PC-3 (cell line): ENCODE measurements around the gene EPHA2. TPM values are rescaled to one million over a fixed set of nuclear protein-coding genes. Genes with fewer than 3 reads are reported as not detected.

ENCODE experiments used
- ATAC-seq: fragments of 200-7000 bp; cut with Tn5 transposase; 2 replicates; pipeline ENCODE4 v1.9.1; 2020; ENCODE audit warnings: mild to moderate bottlenecking, moderate library complexity
- BruUV-seq: library from RNA; stranded (reverse); fragments of 400-500 nt; replicated peaks from 2 replicates; lab custom pipeline; 2021; lab: Mats Ljungman, UMichigan
- CTCF ChIA-PET: fragments of 300-600 bp; sonication (Branson Sonifier 250); formaldehyde crosslinking; loops from one replicate; lab custom pipeline; 2022; ENCODE audit warnings: antibody characterized with exemption; lab: Charles Lee
- POLR2A ChIA-PET: fragments of 300-600 bp; sonication (Branson Sonifier 250); formaldehyde crosslinking; loops from one replicate; lab custom pipeline; 2022; ENCODE audit warnings: antibody characterized with exemption; ENCODE audit not compliant: unreplicated experiment; lab: Charles Lee
- DNase-seq: peaks from one replicate; pipeline ENCODE4 v3.0.0-alpha.2; 2015
- H2AFZ ChIP-seq: fragments of 300-600 bp; sonication (generic); 2 replicates; pipeline ENCODE4 v1.6.0; 2016; ENCODE audit warnings: antibody characterized with exemption, low read length
- H3F3A ChIP-seq: fragments of 300-600 bp; sonication (generic); one replicate; pipeline ENCODE4 v1.6.0; 2017; ENCODE audit warnings: antibody characterized with exemption, low read length, control low read depth, mild to moderate bottlenecking; ENCODE audit not compliant: unreplicated experiment
- H3K27ac ChIP-seq: fragments of 300-600 bp; sonication (generic); 2 replicates; pipeline ENCODE4 v1.5.1; 2016; ENCODE audit warnings: mild to moderate bottlenecking, low read length
- H3K27me3 ChIP-seq: fragments of 300-600 bp; sonication (generic); 2 replicates; pipeline ENCODE4 v1.6.1; 2016; ENCODE audit warnings: low read length, mixed read lengths
- H3K36me3 ChIP-seq: fragments of 300-600 bp; sonication (generic); 2 replicates; pipeline ENCODE4 v1.6.1; 2016; ENCODE audit warnings: low read depth, mixed run types, low read length, mixed read lengths
- H3K4me1 ChIP-seq: fragments of 300-600 bp; sonication (generic); 2 replicates; pipeline ENCODE4 v1.5.1; 2016; ENCODE audit warnings: low read length; ENCODE audit not compliant: insufficient read depth
- H3K4me2 ChIP-seq: fragments of 300-600 bp; sonication (generic); 2 replicates; pipeline ENCODE4 v1.6.0; 2016; ENCODE audit warnings: low read length
- H3K4me3 ChIP-seq: fragments of 300-600 bp; sonication (generic); 2 replicates; pipeline ENCODE4 v1.5.1; 2016; ENCODE audit warnings: mild to moderate bottlenecking, low read length, mixed read lengths
- H3K79me2 ChIP-seq: fragments of 300-600 bp; sonication (generic); 2 replicates; pipeline ENCODE4 v1.6.1; 2017; ENCODE audit warnings: low read length, mixed read lengths
- H3K9ac ChIP-seq: fragments of 300-600 bp; sonication (generic); 2 replicates; pipeline ENCODE4 v1.6.0; 2016; ENCODE audit warnings: mild to moderate bottlenecking, low read length
- H3K9me2 ChIP-seq: fragments of 300-600 bp; sonication (generic); replicated peaks from 2 replicates; pipeline ENCODE4 v1.6.1; 2016; ENCODE audit warnings: mixed run types, low read length, mixed read lengths
- H3K9me3 ChIP-seq: fragments of 300-600 bp; sonication (generic); 2 replicates; pipeline ENCODE4 v1.6.1; 2016; ENCODE audit warnings: low read length, mixed read lengths
- H4K20me1 ChIP-seq: fragments of 300-600 bp; sonication (generic); 2 replicates; pipeline ENCODE4 v1.6.1; 2016; ENCODE audit warnings: low read length, mixed read lengths
- EZH2 ChIP-seq: fragments of 300-600 bp; sonication (generic); IDR thresholded peaks from one replicate; pipeline ENCODE4 v1.6.1; 2017; ENCODE audit warnings: antibody characterized with exemption, mild to moderate bottlenecking, low read length; ENCODE audit not compliant: unreplicated experiment
- EZH2phosphoT487 ChIP-seq: fragments of 300-600 bp; sonication (generic); IDR thresholded peaks from 2 replicates; pipeline ENCODE4 v1.6.1; 2018; ENCODE audit warnings: mild to moderate bottlenecking, antibody characterized with exemption, low read length, borderline replicate concordance
- intact Hi-C: fragments of 100-400 bp; cut with micrococcal nuclease; formaldehyde crosslinking; loops from 2 replicates; pipeline ENCODE4 v1.9.0; 2023
- total RNA-seq: library from RNA; depleted of rRNA; stranded (reverse); fragments of >200 nt; gene quantifications from 2 replicates; pipeline ENCODE4 v1.2.3, GENCODE V29; 2014
- TF ChIP-seq, protein P1 (sequence below): fragments of 300-600 bp; sonication (generic); conservative IDR thresholded peaks from 2 replicates; pipeline ENCODE4 v1.5.1; 2017; ENCODE audit warnings: antibody characterized with exemption, low read depth, mild to moderate bottlenecking, low read length

EPHA2 gene
- total RNA-seq, 1 experiment from 2014 or later, result 459 TPM

DNA sequence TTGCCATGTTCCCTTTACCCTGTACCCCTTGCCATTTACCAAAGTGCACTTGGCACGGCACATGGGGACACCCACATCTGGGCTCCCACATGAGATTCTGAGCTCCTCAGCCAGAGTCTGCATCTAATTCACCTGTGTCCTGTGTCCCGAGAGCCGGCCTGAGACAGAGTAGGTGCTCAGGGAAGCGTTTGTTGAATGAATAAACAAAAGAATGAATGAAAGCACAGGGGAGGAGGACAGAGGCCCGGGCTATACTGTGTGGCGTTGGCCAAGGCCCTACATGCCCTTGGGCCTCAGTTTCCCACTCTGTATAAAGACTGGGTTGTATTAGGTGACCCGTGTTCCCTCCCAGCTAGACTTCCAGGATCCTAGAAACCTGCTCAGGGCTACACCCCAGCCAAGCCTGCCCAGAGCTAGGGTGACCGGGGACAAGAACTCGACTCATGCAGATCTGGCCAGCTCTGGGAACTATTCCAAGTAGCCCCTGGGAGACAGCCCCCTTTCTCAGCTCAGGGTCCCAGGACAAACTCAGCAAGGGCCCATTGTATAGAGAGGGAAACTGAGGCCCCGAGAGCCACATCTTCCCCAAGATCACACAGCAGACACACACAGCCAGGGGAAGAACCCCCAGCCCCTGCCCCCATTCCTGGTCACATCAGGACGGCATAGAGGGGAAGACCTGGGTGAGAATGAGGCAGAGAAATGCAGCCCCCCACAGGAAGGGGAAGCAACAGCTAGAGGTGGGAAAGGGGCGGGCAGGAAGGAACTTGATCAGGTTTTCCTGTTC lies 6.0 kb downstream of the EPHA2 start:
- Histone ChIP-seq H3K27me3 (no peaks in the 10 kb centered on the region), H3K4me1 (peaks cover 71% of the 10 kb centered on the region), H3K9me3 (no peaks in the 10 kb centered on the region), H3K4me3 (peak overlapping the region; percentile 83), H3F3A (peaks cover 30% of the 10 kb centered on the region), H3K36me3 (peaks cover 78% of the 10 kb centered on the region), H3K9me2 (no peaks in the 10 kb centered on the region), H3K27ac (peak overlapping the region; percentile 52), H3K9ac (peak overlapping the region; percentile 93; the same call in 1 of the 2 replicates), H3K4me2 (peak overlapping the region; percentile 96), H3K79me2 (peaks cover 100% of the 10 kb centered on the region), H2AFZ (no peak overlapping the region), H4K20me1 (peaks cover 65% of the 10 kb centered on the region)
- ATAC-seq (no peak), DNase-seq (no peak)
- intact Hi-C loops, result loop anchor here (5.0 kb wide), 1 partner anchor 37 kb away; no protein-coding TSS in a partner anchor
- TF ChIP-seq EZH2, result no peak
- TF ChIP-seq EZH2phosphoT487, result no peak
- TF ChIP-seq, protein P1, sequence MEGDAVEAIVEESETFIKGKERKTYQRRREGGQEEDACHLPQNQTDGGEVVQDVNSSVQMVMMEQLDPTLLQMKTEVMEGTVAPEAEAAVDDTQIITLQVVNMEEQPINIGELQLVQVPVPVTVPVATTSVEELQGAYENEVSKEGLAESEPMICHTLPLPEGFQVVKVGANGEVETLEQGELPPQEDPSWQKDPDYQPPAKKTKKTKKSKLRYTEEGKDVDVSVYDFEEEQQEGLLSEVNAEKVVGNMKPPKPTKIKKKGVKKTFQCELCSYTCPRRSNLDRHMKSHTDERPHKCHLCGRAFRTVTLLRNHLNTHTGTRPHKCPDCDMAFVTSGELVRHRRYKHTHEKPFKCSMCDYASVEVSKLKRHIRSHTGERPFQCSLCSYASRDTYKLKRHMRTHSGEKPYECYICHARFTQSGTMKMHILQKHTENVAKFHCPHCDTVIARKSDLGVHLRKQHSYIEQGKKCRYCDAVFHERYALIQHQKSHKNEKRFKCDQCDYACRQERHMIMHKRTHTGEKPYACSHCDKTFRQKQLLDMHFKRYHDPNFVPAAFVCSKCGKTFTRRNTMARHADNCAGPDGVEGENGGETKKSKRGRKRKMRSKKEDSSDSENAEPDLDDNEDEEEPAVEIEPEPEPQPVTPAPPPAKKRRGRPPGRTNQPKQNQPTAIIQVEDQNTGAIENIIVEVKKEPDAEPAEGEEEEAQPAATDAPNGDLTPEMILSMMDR, result no peak
- ChIA-PET CTCF (no interaction called here), POLR2A (no interaction called here)
- BruUV-seq, result no TSS peak

DNA sequence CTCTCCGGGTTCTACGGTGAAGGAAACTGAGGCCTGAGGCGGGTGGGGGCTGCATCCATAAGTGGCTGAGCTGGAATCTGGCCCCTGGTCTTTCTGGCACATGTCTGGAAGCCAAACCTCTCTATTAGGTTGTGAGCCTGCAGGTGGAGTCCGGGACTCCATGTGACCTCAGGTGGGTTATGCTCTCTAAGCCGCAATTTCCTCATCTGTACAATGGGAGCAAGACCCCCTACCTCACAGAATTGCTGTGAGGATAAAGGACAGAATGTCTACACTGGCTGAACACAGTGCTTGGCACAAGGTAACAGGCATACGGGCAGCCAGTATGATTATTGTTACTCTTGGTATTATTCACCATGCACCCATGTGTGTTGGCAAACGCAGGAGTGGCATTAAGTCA lies 6.7 kb downstream of the EPHA2 start:
- Histone ChIP-seq H3K9ac (no peak overlapping the region), H2AFZ (no peak overlapping the region), H3K27me3 (no peaks in the 10 kb centered on the region), H3K4me3 (peak overlapping the region; percentile 83), H3K9me3 (no peaks in the 10 kb centered on the region), H4K20me1 (peaks cover 58% of the 10 kb centered on the region), H3K4me2 (peak overlapping the region; percentile 96), H3F3A (peaks cover 30% of the 10 kb centered on the region), H3K36me3 (peaks cover 78% of the 10 kb centered on the region), H3K9me2 (no peaks in the 10 kb centered on the region), H3K79me2 (peaks cover 100% of the 10 kb centered on the region), H3K27ac (no peak overlapping the region), H3K4me1 (peaks cover 78% of the 10 kb centered on the region)
- DNase-seq (no peak), ATAC-seq (no peak)
- CTCF ChIA-PET, result no interaction called here
- intact Hi-C loops, result loop anchor here (5.0 kb wide), 1 partner anchor 38 kb away; no protein-coding TSS in a partner anchor
- no TSS peak for BruUV-seq
- POLR2A ChIA-PET, result interaction anchor here (0.7 kb wide), 1 partner anchor 28 kb away, joined by 4 read pairs; no protein-coding TSS in a partner anchor
- TF ChIP-seq EZH2 (no peak), EZH2phosphoT487 (no peak)
- TF ChIP-seq, protein P1, result no peak
